ENCODE data around the gene DAPK2.

The DAPK2 gene

DNA sequence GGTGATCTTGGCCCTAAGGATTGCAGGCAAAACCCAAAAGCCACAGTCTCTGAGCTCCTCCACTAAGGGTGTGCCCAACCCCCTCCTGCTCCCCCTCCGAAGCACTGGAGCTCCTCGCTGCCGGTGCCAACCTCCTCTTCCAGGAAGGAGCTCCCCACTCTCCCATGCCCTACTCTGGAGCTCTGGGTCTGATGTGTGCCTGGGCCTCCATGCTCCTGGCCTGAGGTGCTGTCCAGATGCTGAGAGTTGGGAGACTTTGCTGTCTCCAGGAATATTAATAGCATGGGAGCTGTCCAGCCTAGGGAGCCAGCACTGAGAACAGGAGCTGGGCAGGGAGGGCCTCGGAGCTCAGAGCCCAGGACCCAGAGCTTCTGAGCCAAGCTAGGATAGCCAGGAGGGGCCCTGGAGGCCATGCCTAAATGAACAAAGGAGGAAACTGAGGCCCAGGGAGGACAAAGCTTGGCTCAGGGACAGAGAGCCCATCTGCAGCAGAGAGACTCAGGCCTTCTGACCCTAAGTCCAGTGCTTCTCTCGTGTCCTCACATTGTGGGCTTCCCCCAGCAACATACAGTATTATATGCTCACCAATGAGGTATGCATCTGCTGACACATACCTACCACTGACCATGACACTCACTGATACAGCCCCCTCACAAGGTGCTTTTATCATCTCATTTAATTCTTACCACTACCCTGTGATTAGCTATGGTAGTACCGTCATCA lies 175.6 kb downstream of the DAPK2 start:
- peak; percentile 54 to 56 for DNase-seq (ENCODE audit: low read depth in 2 of 2)

DNA sequence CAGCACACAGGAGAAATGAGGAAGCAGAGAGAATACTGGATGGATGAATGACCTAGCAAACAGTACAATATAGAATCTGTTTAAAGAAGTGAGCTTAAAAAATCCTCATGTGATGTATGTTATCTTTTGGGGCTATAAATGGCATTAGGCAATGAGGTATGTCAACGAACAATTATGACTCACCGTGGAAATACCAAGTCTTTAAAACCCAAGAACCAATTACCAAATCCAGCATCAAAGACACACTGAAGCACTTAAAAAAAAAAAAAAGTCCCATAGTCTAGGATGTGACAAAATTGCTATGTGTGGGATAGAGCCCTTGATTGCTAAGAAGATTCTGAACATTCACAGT lies 176.3 kb downstream of the DAPK2 start:
- DNase-seq (ENCODE audit: low read depth in 2 of 2), result no peak

DNA sequence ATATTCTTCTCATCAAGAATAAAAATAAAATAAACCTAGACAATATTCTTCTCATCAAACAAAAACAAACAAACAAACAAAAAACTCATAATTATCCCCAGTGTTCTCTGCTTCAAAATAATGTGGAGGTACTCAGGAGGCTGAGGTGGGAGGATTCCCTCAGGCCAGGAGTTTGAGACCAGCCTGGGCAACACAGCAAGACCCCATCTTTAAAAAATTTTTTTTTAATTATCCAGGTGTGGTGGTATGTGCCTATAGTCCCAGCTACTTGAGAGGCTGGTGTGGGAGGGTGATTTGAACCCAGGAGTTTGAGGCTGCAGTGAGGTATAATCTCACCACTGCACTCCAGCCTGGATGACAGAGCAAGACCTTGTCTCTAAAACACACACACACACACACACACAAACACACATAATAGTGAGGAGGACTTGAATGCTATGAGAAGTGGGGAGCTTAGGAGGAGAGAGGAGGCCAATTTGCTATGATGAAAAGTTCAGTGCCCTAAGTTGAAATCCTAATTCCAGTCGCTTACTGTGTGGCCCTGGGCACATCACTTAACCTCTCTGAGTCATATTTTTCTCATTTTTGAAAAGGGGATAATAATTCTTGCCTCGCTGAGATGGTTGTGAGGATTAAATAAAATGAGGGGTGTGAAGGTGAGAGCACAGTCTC lies 176.8 kb downstream of the DAPK2 start:
- DNase-seq (ENCODE audit: low read depth in 2 of 2), result no peak

DNA sequence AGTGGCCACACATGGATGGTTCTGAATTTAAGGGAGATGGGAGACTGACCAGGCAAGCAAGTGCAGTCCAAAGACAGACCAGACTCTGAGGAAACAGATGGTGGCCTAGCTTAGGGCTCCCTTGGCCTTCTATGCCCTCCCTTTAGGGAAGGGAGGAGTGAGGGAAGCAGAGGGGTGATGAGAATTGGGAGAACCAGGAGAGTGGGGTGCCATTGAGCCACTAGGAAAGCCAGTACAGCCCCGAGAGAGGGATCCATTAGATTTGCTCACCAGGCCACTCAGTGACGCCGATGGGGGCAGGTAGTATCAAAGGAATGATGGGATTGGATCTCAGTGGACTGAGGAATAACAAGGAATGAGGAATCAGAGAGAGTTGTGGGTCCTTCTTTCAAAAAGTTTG lies 182.1 kb downstream of the DAPK2 start:
- no peak for DNase-seq (ENCODE audit: low read depth in 2 of 2)

DNA sequence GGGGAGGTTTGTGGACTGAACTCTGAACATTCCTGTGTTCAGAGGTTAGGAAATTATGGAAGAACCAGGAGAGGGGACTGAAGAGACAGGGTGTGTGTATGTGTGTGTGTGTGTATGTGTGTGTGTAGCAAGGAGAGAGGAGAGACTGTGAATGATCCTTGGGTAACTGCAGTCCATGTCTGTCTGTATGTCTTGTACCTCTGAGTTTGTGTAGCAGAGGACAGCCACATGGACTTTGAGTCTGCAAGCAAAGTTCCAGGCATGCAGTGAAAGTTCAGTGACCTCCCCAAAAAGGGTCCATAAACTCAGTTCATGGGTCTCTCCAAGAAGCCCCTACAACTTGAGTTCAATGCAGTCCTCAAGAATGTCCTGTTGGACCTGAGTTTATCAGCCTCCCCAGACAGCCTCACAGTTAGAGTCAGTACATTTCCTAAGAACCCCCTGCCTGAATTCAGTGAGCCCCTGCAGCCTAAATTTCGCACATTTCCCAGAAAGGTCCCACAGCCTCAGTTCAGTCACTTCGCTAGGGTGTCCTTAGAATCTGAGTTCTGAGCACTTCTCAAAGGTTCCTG lies 184.3 kb downstream of the DAPK2 start:
- no peak for DNase-seq (ENCODE audit: low read depth in 2 of 2)

DNA sequence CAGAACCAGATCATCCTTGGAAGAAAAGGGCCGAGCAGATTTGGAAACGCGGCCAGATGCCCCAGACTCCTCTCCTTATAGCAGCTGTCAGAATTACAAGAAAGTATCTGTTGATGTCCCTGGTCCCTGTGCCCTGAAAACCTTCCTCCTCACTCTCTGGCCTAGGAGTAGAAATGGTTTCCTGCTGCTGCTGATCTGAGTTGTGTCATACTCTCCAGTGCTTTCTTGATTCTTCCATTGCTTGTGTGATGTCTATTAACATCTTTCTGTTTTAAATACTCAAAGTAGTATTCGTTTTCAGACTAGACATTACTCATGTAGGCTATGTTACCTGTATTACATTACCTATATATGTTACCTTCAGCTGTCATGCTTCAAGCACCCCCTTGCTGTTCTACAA lies 185.7 kb downstream of the DAPK2 start:
- no peak for DNase-seq (ENCODE audit: low read depth in 2 of 2)

DNA sequence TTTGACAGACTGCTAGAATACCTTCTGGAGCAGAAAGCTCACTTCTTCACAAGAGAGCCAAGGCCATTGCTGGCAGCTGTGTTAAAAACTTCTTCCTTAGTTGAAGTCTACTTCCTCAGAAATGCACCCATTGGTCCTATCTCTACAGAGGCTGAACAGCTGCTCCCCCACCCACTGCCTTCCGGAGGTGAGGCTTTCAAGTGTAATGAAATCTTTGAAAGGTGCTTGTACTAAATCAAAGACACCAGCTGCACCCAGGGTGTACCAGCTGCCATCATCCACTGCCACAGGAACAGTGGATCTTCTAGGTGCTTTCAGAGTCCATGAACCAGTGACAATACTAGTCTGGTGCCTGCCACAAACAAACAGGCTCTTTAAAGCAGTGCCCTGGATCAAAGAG lies 186.1 kb downstream of the DAPK2 start:
- DNase-seq (ENCODE audit: low read depth in 2 of 2), result no peak

DNA sequence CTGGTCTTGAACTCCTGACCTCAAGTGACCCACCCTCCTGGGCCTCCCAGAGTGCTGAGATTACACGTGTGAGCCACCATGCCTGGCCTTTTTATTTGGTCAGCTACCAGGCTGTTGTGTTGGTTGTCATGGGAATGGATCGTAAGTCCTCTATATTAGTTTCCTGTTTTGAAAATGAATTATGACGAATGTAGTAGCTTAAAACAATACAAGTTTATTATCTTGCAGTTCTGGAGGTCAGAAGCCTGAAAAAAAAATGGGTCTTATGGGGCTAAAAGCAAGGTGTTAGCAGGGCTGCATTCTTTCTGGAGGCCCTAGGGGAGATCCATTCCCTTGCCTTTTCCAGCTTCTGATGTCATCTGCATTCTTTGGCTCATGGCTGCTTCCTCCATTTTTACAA lies 187.4 kb downstream of the DAPK2 start:
- DNase-seq (ENCODE audit: low read depth in 2 of 2), result peak; percentile 27 to 32

DNA sequence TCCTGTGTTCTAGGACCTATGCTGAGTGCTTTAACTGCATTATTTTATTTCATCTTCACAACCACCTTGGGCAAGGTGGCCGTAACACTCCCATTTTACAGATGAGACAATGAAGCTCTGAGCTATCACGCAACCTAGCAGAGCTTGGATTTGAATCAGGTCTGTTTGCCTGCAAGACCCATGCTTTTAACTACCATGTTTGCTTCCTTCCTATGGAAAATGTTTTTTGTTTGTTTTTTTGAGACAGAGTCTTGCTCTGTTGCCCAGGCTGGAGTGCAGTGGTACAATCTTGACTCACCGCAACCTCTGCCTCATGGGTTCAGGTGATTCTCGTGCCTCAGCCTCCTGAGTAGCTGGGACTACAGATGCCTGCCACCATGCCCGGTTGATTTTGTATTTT lies 187.8 kb downstream of the DAPK2 start:
- DNase-seq (ENCODE audit: low read depth in 2 of 2), result no peak

DNA sequence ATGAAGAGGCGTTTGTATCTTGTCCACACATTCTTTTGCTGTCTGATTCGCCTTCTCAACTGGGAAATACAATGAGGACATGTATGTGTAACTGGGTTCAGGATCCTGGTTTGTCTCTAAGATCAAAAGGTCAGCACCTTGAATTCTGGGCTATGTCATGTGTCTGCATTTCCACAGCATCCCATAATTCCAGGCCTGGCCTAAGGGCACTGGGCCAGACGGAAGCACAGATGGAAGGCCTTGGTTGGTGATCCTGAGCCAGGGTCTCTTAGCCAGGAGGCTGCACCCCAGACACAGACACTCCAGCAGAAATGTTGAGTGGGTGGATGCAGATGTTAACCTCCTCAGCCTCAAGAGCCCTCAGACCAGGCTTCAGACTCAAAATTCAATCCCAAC lies 188.8 kb downstream of the DAPK2 start:
- no peak for DNase-seq (ENCODE audit: low read depth in 2 of 2)
